Caco-2 (cell line): Measurements from ENCODE around the gene BLMH. TPM values are rescaled to one million over a fixed set of nuclear protein-coding genes. Genes with fewer than 3 reads are reported as not detected.
A peak's percentile ranks its signal among the peaks of the same experiment; 100 is the strongest.

Source experiments
- BruUV-seq: library from RNA; stranded (reverse); fragments of 400-500 nt; replicated peaks from 2 replicates; lab custom pipeline; 2021; lab: Mats Ljungman, UMichigan
- CTCF ChIA-PET: fragments of 300-600 bp; sonication (Branson Sonifier 250); formaldehyde crosslinking; loops from one replicate; lab custom pipeline; 2022; ENCODE audit warnings: antibody characterized with exemption; lab: Charles Lee
- POLR2A ChIA-PET: fragments of 300-600 bp; sonication (Branson Sonifier 250); formaldehyde crosslinking; loops from one replicate; lab custom pipeline; 2022; ENCODE audit warnings: antibody characterized with exemption; lab: Charles Lee
- DNase-seq, 2 experiments: peaks; one replicate each; pipeline versions ENCODE4 v3.0.0 to v3.0.0-alpha.2; 2020 to 2022
- H3K27me3 ChIP-seq: replicated peaks from 2 replicates; pipeline ENCODE4 v1.6.0; 2011; ENCODE audit warnings: low read length; ENCODE audit not compliant: control insufficient read depth, insufficient read depth
- H3K36me3 ChIP-seq: 2 replicates; pipeline ENCODE4 v1.5.1; 2011; ENCODE audit warnings: low read length; ENCODE audit not compliant: control insufficient read depth, insufficient read depth
- H3K4me1 ChIP-seq: fragments of 250-450 bp; sonication (Bioruptor Pico); 2 replicates; pipeline ENCODE4 v1.5.1; 2020; ENCODE audit warnings: mild to moderate bottlenecking
- H3K4me3 ChIP-seq: 2 replicates; pipeline ENCODE4 v1.5.1; 2011; ENCODE audit warnings: low read depth, mild to moderate bottlenecking, control low read depth, low read length
- H3K9me3 ChIP-seq: fragments of 250-450 bp; sonication (Bioruptor Pico); 2 replicates; pipeline ENCODE4 v1.5.1; 2020; ENCODE audit warnings: mild to moderate bottlenecking, moderate library complexity
- H3K27ac Mint-ChIP-seq: one replicate; pipeline ENCODE4 v1.8.0; 2022; ENCODE audit warnings: mixed read lengths; ENCODE audit not compliant: unreplicated experiment
- H3K27me3 Mint-ChIP-seq: one replicate; pipeline ENCODE4 v1.8.0; 2022; ENCODE audit warnings: mixed read lengths; ENCODE audit not compliant: insufficient read depth, unreplicated experiment
- H3K36me3 Mint-ChIP-seq: one replicate; pipeline ENCODE4 v1.8.0; 2022; ENCODE audit warnings: mild to moderate bottlenecking, mixed read lengths; ENCODE audit not compliant: insufficient read depth, unreplicated experiment
- H3K4me1 Mint-ChIP-seq: one replicate; pipeline ENCODE4 v1.8.0; 2022; ENCODE audit warnings: low read depth, mixed read lengths; ENCODE audit not compliant: unreplicated experiment
- H3K4me3 Mint-ChIP-seq: one replicate; pipeline ENCODE4 v1.8.0; 2022; ENCODE audit warnings: mild to moderate bottlenecking, moderate library complexity, mixed read lengths; ENCODE audit not compliant: unreplicated experiment
- H3K9me3 Mint-ChIP-seq: one replicate; pipeline ENCODE4 v1.8.0; 2022; ENCODE audit warnings: mixed read lengths; ENCODE audit not compliant: unreplicated experiment
- intact Hi-C: fragments of 100-400 bp; cut with micrococcal nuclease; formaldehyde crosslinking; loops from one replicate; pipeline ENCODE4 v1.10.0; 2022; ENCODE audit not compliant: unreplicated experiment
- total RNA-seq: library from RNA; stranded (reverse); gene quantifications from 2 replicates; pipeline ENCODE4 v1.2.3, GENCODE V29; 2022
- TF ChIP-seq, protein P1 (sequence below), 2 experiments: fragments of 200-600 bp in 1 of 2; IDR thresholded peaks; 1 replicate in 1 of 2; 2 replicates in 1 of 2; pipeline versions ENCODE4 v1.5.1 to v1.8.0; 2011 to 2022; ENCODE audit warnings: antibody characterized with exemption in 1 of 2, control low read depth in 1 of 2, inconsistent platforms in 1 of 2, low read depth in 1 of 2, low read length in 1 of 2, mild to moderate bottlenecking in 1 of 2, moderate library complexity in 1 of 2; ENCODE audit not compliant: insufficient read depth in 1 of 2, severe bottlenecking in 1 of 2, unreplicated experiment in 1 of 2

The BLMH gene
- total RNA-seq, 1 experiment from 2014 or later: 56.1 TPM

DNA sequence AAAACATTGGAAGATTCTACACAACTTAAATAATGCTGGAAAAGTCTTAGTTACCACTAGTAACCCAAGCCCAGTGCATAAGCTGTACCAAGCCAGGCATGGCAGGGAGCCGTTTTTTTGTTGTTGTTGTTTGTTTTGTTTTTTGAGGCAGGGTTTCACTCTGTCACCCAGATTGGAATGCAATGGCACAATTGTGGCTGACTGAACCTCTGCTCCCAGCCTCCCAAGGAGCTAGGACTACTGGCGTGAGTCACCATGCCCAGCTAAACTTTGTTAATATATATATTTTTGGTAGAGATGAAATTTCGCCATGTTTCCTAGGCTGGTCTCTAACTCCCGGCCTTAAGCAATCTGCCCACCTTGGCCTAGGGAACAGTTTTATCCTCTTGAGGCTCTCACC is 42.7 kb upstream of the BLMH start:
- ChIA-PET CTCF (no interaction called here), POLR2A (interaction anchor here (0.6 kb wide), 1 partner anchor 43 kb away, joined by 4 read pairs; the partner anchor contains the start of gene BLMH)
- peaks cover 45% of the 10 kb centered on the region for H3K4me1 ChIP-seq
- no peaks in the 10 kb centered on the region for H3K36me3 Mint-ChIP-seq
- intact Hi-C loops: no loop called here
- no peaks in the 10 kb centered on the region for H3K27me3 ChIP-seq
- no peaks in the 10 kb centered on the region for H3K36me3 ChIP-seq
- no peaks in the 10 kb centered on the region for H3K27me3 Mint-ChIP-seq
- TF ChIP-seq, protein P1, sequence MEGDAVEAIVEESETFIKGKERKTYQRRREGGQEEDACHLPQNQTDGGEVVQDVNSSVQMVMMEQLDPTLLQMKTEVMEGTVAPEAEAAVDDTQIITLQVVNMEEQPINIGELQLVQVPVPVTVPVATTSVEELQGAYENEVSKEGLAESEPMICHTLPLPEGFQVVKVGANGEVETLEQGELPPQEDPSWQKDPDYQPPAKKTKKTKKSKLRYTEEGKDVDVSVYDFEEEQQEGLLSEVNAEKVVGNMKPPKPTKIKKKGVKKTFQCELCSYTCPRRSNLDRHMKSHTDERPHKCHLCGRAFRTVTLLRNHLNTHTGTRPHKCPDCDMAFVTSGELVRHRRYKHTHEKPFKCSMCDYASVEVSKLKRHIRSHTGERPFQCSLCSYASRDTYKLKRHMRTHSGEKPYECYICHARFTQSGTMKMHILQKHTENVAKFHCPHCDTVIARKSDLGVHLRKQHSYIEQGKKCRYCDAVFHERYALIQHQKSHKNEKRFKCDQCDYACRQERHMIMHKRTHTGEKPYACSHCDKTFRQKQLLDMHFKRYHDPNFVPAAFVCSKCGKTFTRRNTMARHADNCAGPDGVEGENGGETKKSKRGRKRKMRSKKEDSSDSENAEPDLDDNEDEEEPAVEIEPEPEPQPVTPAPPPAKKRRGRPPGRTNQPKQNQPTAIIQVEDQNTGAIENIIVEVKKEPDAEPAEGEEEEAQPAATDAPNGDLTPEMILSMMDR (IDR thresholded peaks at IDR 0.05; ENCODE audit: insufficient read depth in 1 of 2, low read depth in 1 of 2, low read length in 1 of 2, severe bottlenecking in 1 of 2, unreplicated experiment in 1 of 2): no peak
- no peaks in the 10 kb centered on the region for H3K9me3 ChIP-seq
- no peak overlapping the region for H3K4me3 ChIP-seq
- peaks cover 45% of the 10 kb centered on the region for H3K4me1 Mint-ChIP-seq
- no peak overlapping the region for H3K27ac Mint-ChIP-seq
- H3K4me3 Mint-ChIP-seq: no peak overlapping the region
- no TSS peak for BruUV-seq
- H3K9me3 Mint-ChIP-seq: no peaks in the 10 kb centered on the region
- DNase-seq: no peak

DNA sequence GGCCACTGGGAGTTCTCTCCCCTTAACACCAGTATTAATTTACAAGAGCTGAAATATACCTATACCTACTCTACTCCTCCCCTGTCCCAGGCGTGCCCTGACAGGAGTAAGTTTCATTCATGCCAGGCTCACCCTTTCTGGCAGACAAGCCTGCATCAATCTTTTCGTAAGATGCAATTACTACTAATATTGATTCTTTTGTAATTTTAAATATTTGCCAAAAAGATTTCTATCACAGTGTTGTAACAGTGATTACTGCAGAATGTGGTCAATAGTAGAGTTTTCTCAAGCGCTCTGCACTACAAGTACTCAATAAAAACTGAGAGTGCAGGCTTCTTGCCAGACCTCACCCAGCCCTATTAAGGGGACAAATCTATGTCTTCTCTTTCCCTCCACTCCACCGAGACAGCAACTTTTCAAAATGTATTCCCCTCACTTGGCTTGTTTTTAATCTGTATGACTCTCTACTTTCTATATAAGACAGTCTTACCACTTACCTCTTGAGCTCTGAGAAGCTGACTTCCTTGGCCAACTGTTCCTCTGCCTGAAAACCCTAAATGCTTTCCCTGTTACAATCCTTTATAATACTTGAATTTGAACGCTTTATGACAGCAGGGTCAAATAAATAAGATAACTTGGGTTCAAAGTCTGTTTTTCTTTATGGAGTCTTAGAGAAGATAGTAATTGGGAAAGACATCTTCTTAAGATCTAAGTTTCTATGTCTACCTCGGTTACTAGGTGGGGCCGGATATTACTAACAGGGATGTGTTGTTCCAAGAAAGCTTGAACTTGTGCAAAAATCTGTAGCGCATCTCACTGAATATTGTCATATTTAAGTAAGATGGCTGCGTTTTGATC is 42.0 kb upstream of the BLMH start, which contains the start of gene TMIGD1:
TMIGD1 (minus strand) TSS at position 555 of the 858 bp plus-strand sequence. CDS start 1,924 bp downstream, outside the sequence.
- H3K4me1 Mint-ChIP-seq: peaks cover 45% of the 10 kb centered on the region
- intact Hi-C loops: no loop called here
- POLR2A ChIA-PET: no interaction called here
- Histone ChIP-seq H3K4me1 (peaks cover 45% of the 10 kb centered on the region), H3K4me3 (no peak within 1 kb of the TSS), H3K36me3 (no peaks in the 10 kb centered on the region), H3K9me3 (no peaks in the 10 kb centered on the region), H3K27me3 (no peaks in the 10 kb centered on the region)
- H3K4me3 Mint-ChIP-seq: no peak within 1 kb of the TSS
- no TSS peak for BruUV-seq
- TF ChIP-seq, protein P1 (IDR thresholded peaks at IDR 0.05; ENCODE audit: insufficient read depth in 1 of 2, low read depth in 1 of 2, low read length in 1 of 2, severe bottlenecking in 1 of 2, unreplicated experiment in 1 of 2): no peak
- H3K9me3 Mint-ChIP-seq: no peaks in the 10 kb centered on the region
- H3K27ac Mint-ChIP-seq: peak within 1 kb of the TSS; percentile 3
- H3K36me3 Mint-ChIP-seq: no peaks in the 10 kb centered on the region
- DNase-seq: no peak
- no peaks in the 10 kb centered on the region for H3K27me3 Mint-ChIP-seq
- CTCF ChIA-PET: interaction anchor here (0.6 kb wide), 1 partner anchor 181 kb away, joined by 3 read pairs; no protein-coding TSS in a partner anchor

DNA sequence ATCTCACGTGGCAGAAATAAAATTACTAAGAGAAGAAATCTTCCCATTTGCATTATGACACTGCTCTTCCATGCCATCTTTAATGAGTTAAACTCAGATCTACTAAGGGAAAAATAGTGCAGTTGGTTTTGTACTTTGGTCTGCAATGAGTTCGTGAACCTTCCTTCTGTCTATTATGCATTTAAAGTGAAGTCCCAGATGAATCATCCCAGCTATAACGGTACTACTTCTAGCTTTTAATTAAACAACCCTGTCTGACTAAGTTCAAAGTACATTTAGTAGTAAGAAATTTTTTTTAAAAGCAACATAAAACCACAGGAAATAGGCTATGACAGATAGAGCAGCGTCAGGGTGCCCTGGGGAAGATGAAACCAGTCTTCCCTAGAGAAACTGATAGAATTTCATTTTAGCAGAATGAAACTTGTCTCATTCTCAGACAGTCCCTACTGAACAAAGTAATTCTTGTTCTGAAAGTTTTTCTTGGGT is 40.4 kb upstream of the BLMH start:
- Mint-ChIP-seq H3K27ac (no peak overlapping the region), H3K9me3 (no peaks in the 10 kb centered on the region), H3K4me1 (peaks cover 31% of the 10 kb centered on the region), H3K27me3 (no peaks in the 10 kb centered on the region), H3K36me3 (no peaks in the 10 kb centered on the region), H3K4me3 (no peak overlapping the region)
- Histone ChIP-seq H3K36me3 (no peaks in the 10 kb centered on the region), H3K4me1 (peaks cover 37% of the 10 kb centered on the region), H3K4me3 (no peak overlapping the region), H3K27me3 (no peaks in the 10 kb centered on the region), H3K9me3 (no peaks in the 10 kb centered on the region)
- ChIA-PET POLR2A (no interaction called here), CTCF (interaction anchor here (0.5 kb wide), 1 partner anchor 305 kb away, joined by 3 read pairs; no protein-coding TSS in a partner anchor)
- TF ChIP-seq, protein P1 (IDR thresholded peaks at IDR 0.05; ENCODE audit: insufficient read depth in 1 of 2, low read depth in 1 of 2, low read length in 1 of 2, severe bottlenecking in 1 of 2, unreplicated experiment in 1 of 2): no peak
- intact Hi-C loops: no loop called here
- no peak for DNase-seq
- BruUV-seq: no TSS peak
